Upper lobe of left lung (tissue), 6 donors: ENCODE measurements around the gene TTBK2. TPM values are rescaled to one million over a fixed set of nuclear protein-coding genes. Genes with fewer than 3 reads are reported as not detected.

Experiments used
- ATAC-seq, 2 donors: fragments of 200-7000 bp; cut with Tn5 transposase; one replicate each; pipeline ENCODE4 v1.9.1; 2022; ENCODE audit warnings: mild to moderate bottlenecking in 2 of 2, moderate library complexity in 2 of 2; ENCODE audit not compliant: low FRiP score in 2 of 2
- DNase-seq, 2 donors: peaks; one replicate each; pipeline ENCODE4 v3.0.0-alpha.2; 2019 to 2020
- H3K27ac ChIP-seq, 4 donors: fragments of 200-600 bp; sonication (generic); one replicate each; pipeline ENCODE4 v1.5.1; 2016 to 2019
- H3K27me3 ChIP-seq, 4 donors: fragments of 200-600 bp; sonication (generic); one replicate each; pipeline ENCODE4 v1.5.1; 2017 to 2019
- H3K36me3 ChIP-seq, 4 donors: fragments of 200-600 bp; sonication (generic); one replicate each; pipeline ENCODE4 v1.5.1; 2016 to 2019
- H3K4me1 ChIP-seq, 4 donors: fragments of 200-600 bp; sonication (generic); one replicate each; pipeline ENCODE4 v1.5.1; 2018 to 2019
- H3K4me3 ChIP-seq, 4 donors: fragments of 200-600 bp; sonication (generic); one replicate each; pipeline ENCODE4 v1.5.1; 2017 to 2019; ENCODE audit warnings: mild to moderate bottlenecking in 2 of 4, moderate library complexity in 1 of 4
- H3K9me3 ChIP-seq, 4 donors: fragments of 200-600 bp; sonication (generic); one replicate each; pipeline ENCODE4 v1.5.1; 2018 to 2019
- EP300 ChIP-seq, 4 donors: sonication (generic); formaldehyde crosslinking; IDR thresholded peaks; one replicate each; pipeline ENCODE4 v1.5.1; 2017; ENCODE audit warnings: antibody characterized with exemption in 4 of 4, control low read depth in 2 of 4
- POLR2A ChIP-seq, 4 donors: fragments of 450-650 bp; IDR thresholded peaks; one replicate each; pipeline ENCODE4 v1.5.1; 2016 to 2017; ENCODE audit warnings: antibody characterized with exemption in 4 of 4, mild to moderate bottlenecking in 2 of 4
- POLR2AphosphoS5 ChIP-seq, 2 donors: sonication (generic); formaldehyde crosslinking; IDR thresholded peaks; one replicate each; pipeline ENCODE4 v1.5.1; 2017; ENCODE audit warnings: antibody characterized with exemption in 2 of 2
- WGBS, 2 donors: methylation state at CpG; one replicate each; pipeline ENCODE4 v1.1.5; 2017 to 2018; 5-methylcytosine and 5-hydroxymethylcytosine counted together
- total RNA-seq, 6 donors: library from RNA; depleted of rRNA in 4 of 6; stranded (reverse); fragments of >200 nt in 4 of 6; gene quantifications; one replicate each; pipeline versions ENCODE4 v1.1.0 to v1.2.1, GENCODE V29; 2016 to 2021
- TF ChIP-seq, protein P1 (sequence below), 6 experiments: fragments of 450-650 bp in 4 of 6; fragments of 200-600 bp in 2 of 6; sonication (generic) in 2 of 6; IDR thresholded peaks; one replicate each; pipeline ENCODE4 v1.5.1; 2016 to 2019; ENCODE audit warnings: antibody characterized with exemption in 6 of 6
- donor health status: DM: no; HTN: no; CAD: no; lungs with moderate emphysema.
- donor health status: DM: no; HTN: yes; CAD: no; lungs with severe emphysema.

The TTBK2 gene
- total RNA-seq, 6 donors from 2014 or later = 8.2 to 28.3 (median 13.2) TPM

DNA sequence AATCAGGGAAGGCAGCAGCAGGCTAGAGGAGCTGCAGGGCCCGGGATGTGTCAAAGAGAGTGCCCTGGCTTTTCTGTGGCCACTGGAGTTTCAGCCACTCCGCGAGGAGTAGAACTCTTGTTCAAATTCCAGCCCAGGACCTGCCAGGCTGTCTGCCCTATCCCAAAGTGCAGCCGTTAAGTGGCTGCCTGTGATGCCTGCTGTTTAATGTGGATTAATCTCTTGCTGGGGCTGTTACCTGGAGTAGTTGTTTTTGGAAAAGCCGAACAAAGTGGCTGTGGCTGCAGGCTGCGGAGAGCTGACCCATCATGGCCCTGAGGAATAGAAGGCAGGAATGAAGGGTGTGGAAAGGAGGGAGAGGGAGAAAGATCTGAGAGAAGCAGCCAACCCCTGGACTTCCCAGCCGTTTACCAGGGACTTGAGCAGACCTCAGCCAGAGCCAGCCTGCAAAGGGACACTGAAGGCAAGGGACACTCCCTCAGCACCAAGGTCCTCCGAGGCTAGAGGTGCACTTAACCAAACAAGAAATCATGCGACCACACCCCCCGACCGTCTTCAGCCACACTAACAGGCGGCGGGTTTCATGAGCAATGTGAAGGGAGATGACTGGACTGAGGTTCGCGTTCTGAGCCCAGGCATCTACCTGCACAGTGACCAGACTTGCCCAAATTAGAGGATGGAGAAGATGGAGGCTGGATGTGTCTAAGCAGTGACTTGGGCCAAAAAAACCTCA, 188.3 kb downstream of the TTBK2 start:
- Histone ChIP-seq H3K27me3 (no peaks in the 10 kb centered on the region), H3K9me3 (no peaks in the 10 kb centered on the region), H3K27ac (no peak overlapping the region), H3K36me3 (peaks cover 22 to 76% (median 66%) of the 10 kb centered on the region in 4 donors), H3K4me1 (peaks cover 12 to 30% (median 21%) of the 10 kb centered on the region in 4 donors), H3K4me3 (no peak overlapping the region)
- TF ChIP-seq EP300 (IDR thresholded peaks at IDR 0.05) (no peak), POLR2AphosphoS5 (IDR thresholded peaks at IDR 0.05) (no peak), POLR2A (IDR thresholded peaks at IDR 0.05) (no peak)
- TF ChIP-seq, protein P1, sequence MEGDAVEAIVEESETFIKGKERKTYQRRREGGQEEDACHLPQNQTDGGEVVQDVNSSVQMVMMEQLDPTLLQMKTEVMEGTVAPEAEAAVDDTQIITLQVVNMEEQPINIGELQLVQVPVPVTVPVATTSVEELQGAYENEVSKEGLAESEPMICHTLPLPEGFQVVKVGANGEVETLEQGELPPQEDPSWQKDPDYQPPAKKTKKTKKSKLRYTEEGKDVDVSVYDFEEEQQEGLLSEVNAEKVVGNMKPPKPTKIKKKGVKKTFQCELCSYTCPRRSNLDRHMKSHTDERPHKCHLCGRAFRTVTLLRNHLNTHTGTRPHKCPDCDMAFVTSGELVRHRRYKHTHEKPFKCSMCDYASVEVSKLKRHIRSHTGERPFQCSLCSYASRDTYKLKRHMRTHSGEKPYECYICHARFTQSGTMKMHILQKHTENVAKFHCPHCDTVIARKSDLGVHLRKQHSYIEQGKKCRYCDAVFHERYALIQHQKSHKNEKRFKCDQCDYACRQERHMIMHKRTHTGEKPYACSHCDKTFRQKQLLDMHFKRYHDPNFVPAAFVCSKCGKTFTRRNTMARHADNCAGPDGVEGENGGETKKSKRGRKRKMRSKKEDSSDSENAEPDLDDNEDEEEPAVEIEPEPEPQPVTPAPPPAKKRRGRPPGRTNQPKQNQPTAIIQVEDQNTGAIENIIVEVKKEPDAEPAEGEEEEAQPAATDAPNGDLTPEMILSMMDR (IDR thresholded peaks at IDR 0.05) = no peak
- ATAC-seq (no peak), DNase-seq (no peak)
- WGBS, 2 donors = 86 to 88% methylated on average over 12 to 15 of the region's 15 CpGs

- Histone ChIP-seq H3K4me1 (peaks cover 11 to 29% (median 20%) of the 10 kb centered on the region in 4 donors), H3K36me3 (peaks cover 22 to 84% (median 69%) of the 10 kb centered on the region in 4 donors)
- DNase-seq = no peak
Observed at GRCh38 chr15:42731461-42731860, 189.1 kb downstream of the TTBK2 start.

DNA sequence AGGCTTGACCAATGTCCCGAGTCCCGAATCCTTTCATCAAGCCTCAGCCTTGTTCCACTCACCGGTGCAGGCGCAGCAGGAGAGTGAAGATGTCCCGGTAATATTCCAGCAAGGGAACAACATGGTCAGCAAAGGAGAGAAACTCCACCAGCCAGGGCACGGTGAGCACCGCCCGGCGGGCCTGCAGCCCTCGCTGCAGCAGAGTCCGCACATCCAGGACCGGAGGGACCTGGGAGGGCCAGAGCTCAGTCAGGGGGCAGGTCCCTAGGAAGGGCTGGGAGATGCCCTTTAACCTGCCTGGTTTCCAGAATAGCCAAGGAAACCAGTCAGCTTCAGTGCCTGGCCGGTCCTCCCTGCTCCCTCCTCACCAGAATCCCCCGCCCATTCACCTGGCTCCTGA, 190.0 kb downstream of the TTBK2 start:
- Histone ChIP-seq H3K36me3 (peaks cover 22 to 93% (median 76%) of the 10 kb centered on the region in 4 donors), H3K27me3 (no peaks in the 10 kb centered on the region), H3K9me3 (no peaks in the 10 kb centered on the region), H3K4me3 (no peak overlapping the region), H3K27ac (no peak overlapping the region), H3K4me1 (peaks cover 3 to 21% (median 13%) of the 10 kb centered on the region in 4 donors)
- TF ChIP-seq, protein P1 (IDR thresholded peaks at IDR 0.05) = no peak
- no peak for TF ChIP-seq POLR2AphosphoS5 (IDR thresholded peaks at IDR 0.05)
- TF ChIP-seq EP300 (IDR thresholded peaks at IDR 0.05) = no peak
- no peak for TF ChIP-seq POLR2A (IDR thresholded peaks at IDR 0.05)
- DNase-seq (peak in 1 of 2 donors; percentile 61), ATAC-seq (no peak)
- 91% methylated on average over 14 of the region's 14 CpGs; no CpG with 5 or more reads in 1 of the 2 donors for WGBS, 2 donors

More at GRCh38 chr15:42731461-42731860, 189.1 kb downstream of the TTBK2 start:
- H3K4me3 ChIP-seq = no peak overlapping the region
- no peaks in the 10 kb centered on the region for H3K9me3 ChIP-seq
- no peak overlapping the region for H3K27ac ChIP-seq
- H3K27me3 ChIP-seq = no peaks in the 10 kb centered on the region
- 81 to 89% methylated on average over 6 of the region's 6 CpGs for WGBS, 2 donors
- TF ChIP-seq EP300 (IDR thresholded peaks at IDR 0.05) (no peak), POLR2AphosphoS5 (IDR thresholded peaks at IDR 0.05) (no peak), POLR2A (IDR thresholded peaks at IDR 0.05) (no peak)
- TF ChIP-seq, protein P1 (IDR thresholded peaks at IDR 0.05) = no peak
- ATAC-seq = no peak

DNA sequence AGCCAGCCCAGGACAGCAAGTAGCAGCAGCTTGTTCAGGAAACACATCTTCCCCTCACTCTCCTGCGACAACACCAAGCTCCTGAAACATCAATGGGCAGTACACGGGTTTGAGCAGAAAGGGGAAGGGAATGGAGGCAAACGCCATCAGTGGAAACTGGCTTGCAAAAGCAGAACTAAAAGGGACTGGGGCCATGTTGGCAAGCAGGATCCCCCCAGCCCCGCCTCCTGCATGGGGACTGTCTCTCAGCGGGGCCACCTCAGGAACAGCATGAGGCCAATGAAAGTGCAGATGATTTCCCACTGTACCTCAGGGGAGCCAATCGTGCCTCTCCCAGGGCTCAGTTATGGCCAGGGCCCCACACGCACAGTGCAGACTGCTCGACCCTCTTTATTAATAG, 190.4 kb downstream of the TTBK2 start:
- peaks cover 26 to 97% (median 80%) of the 10 kb centered on the region in 4 donors for H3K36me3 ChIP-seq
- DNase-seq = peak in 1 of 2 donors; percentile 26

More for the DNA sequence above, 190.4 kb downstream of the TTBK2 start:
- no peaks in the 10 kb centered on the region for H3K9me3 ChIP-seq
- no peaks in the 10 kb centered on the region for H3K27me3 ChIP-seq
- no peak overlapping the region for H3K4me3 ChIP-seq
- WGBS, 2 donors = 85 to 92% methylated on average over 5 to 8 of the region's 8 CpGs
- H3K27ac ChIP-seq = no peak overlapping the region
- peaks cover 0 to 18% (median 11%) of the 10 kb centered on the region in 4 donors for H3K4me1 ChIP-seq
- no peak for ATAC-seq
- TF ChIP-seq POLR2AphosphoS5 (IDR thresholded peaks at IDR 0.05) = no peak
- no peak for TF ChIP-seq EP300 (IDR thresholded peaks at IDR 0.05)
- TF ChIP-seq POLR2A (IDR thresholded peaks at IDR 0.05) = no peak
- TF ChIP-seq, protein P1 (IDR thresholded peaks at IDR 0.05) = no peak
